Hepatocyte (in vitro differentiated cells): ENCODE measurements around the gene CD164L2. TPM values are rescaled to one million over a fixed set of nuclear protein-coding genes. Genes with fewer than 3 reads are reported as not detected.

ENCODE experiments used
- DNase-seq: peaks from one replicate; pipeline ENCODE4 v3.0.0-alpha.2; 2016; ENCODE audit warnings: low spot score
- H2AFZ ChIP-seq: fragments of 200-600 bp; sonication (generic); 2 replicates; pipeline ENCODE4 v1.6.0; 2016; ENCODE audit warnings: antibody characterized with exemption, mild to moderate bottlenecking
- H3K27ac ChIP-seq: fragments of 200-600 bp; sonication (generic); 2 replicates; pipeline ENCODE4 v1.5.1; 2016; ENCODE audit warnings: mild to moderate bottlenecking
- H3K27me3 ChIP-seq: fragments of 200-600 bp; sonication (generic); 2 replicates; pipeline ENCODE4 v1.6.1; 2016
- H3K36me3 ChIP-seq: fragments of 200-600 bp; sonication (generic); replicated peaks from 2 replicates; pipeline ENCODE4 v1.5.1; 2016; ENCODE audit warnings: low read depth; ENCODE audit not compliant: insufficient read depth
- H3K4me1 ChIP-seq: fragments of 200-600 bp; sonication (generic); 2 replicates; pipeline ENCODE4 v1.5.1; 2016; ENCODE audit warnings: mild to moderate bottlenecking, moderate library complexity; ENCODE audit not compliant: insufficient read depth
- H3K4me2 ChIP-seq: fragments of 200-600 bp; sonication (generic); 2 replicates; pipeline ENCODE4 v1.6.0; 2016
- H3K4me3 ChIP-seq: fragments of 200-600 bp; sonication (generic); 2 replicates; pipeline ENCODE4 v1.5.1; 2016; ENCODE audit warnings: mild to moderate bottlenecking
- H3K79me2 ChIP-seq: fragments of 200-600 bp; sonication (generic); 2 replicates; pipeline ENCODE4 v1.6.0; 2017; ENCODE audit warnings: mild to moderate bottlenecking
- H3K9me2 ChIP-seq: fragments of 200-600 bp; sonication (generic); replicated peaks from 2 replicates; pipeline ENCODE4 v1.6.0; 2017; ENCODE audit warnings: mild to moderate bottlenecking; ENCODE audit not compliant: insufficient read depth
- H3K9me3 ChIP-seq: fragments of 200-600 bp; sonication (generic); 2 replicates; pipeline ENCODE4 v1.5.1; 2016; ENCODE audit warnings: low read depth, mild to moderate bottlenecking
- H4K20me1 ChIP-seq: fragments of 200-600 bp; sonication (generic); 2 replicates; pipeline ENCODE4 v1.6.0; 2016; ENCODE audit warnings: mild to moderate bottlenecking; ENCODE audit not compliant: insufficient read depth, poor library complexity, severe bottlenecking
- CTCF ChIP-seq: fragments of 200-600 bp; sonication (generic); IDR thresholded peaks from 2 replicates; pipeline ENCODE4 v1.5.1; 2016; ENCODE audit warnings: antibody characterized with exemption, mild to moderate bottlenecking; ENCODE audit not compliant: poor library complexity
- EZH2 ChIP-seq: fragments of 200-600 bp; sonication (generic); IDR thresholded peaks from 2 replicates; pipeline ENCODE4 v1.6.1; 2016; ENCODE audit warnings: antibody characterized with exemption, mild to moderate bottlenecking, borderline replicate concordance
- EZH2phosphoT487 ChIP-seq: fragments of 200-600 bp; sonication (generic); IDR thresholded peaks from one replicate; pipeline ENCODE4 v1.6.1; 2018; ENCODE audit warnings: antibody characterized with exemption, mild to moderate bottlenecking, low read depth, moderate library complexity; ENCODE audit not compliant: unreplicated experiment, severe bottlenecking
- WGBS: methylation state at CpG from one replicate; pipeline ENCODE4 v1.1.6; 2016; ENCODE audit warnings: low lambda C conversion rate; ENCODE audit errors: missing lambda C conversion rate; 5-methylcytosine and 5-hydroxymethylcytosine counted together
- polyA plus RNA-seq: library from polyadenylated mRNA; unstranded; fragments of >200 nt; fragmentation: Nextera tagmentation; extraction: Ambion mirVana; gene quantifications from 2 replicates; pipeline ENCODE4 v1.2.1, GENCODE V29; 2016
- total RNA-seq: library from RNA; depleted of rRNA; stranded (reverse); fragments of >200 nt; gene quantifications from 2 replicates; pipeline ENCODE4 v1.2.3, GENCODE V29; 2014

Gene CD164L2
- total and polyA plus RNA-seq, 2 experiments from 2014 or later = 0.19 TPM; not detected in 1

GRCh38 chr1:27414091-27414490, 31.0 kb upstream of the CD164L2 start:
- Histone ChIP-seq H3K36me3 (peaks cover 4% of the 10 kb centered on the region), H3K27ac (no peak overlapping the region), H3K9me3 (no peaks in the 10 kb centered on the region), H3K79me2 (peaks cover 17% of the 10 kb centered on the region), H3K27me3 (no peaks in the 10 kb centered on the region), H2AFZ (no peak overlapping the region), H3K4me1 (peaks cover 14% of the 10 kb centered on the region), H4K20me1 (no peaks in the 10 kb centered on the region), H3K4me2 (no peak overlapping the region), H3K9me2 (no peaks in the 10 kb centered on the region), H3K4me3 (no peak overlapping the region)
- TF ChIP-seq EZH2 = no peak
- no peak for TF ChIP-seq CTCF
- TF ChIP-seq EZH2phosphoT487 = no peak
- 100% methylated on average over 1 of the region's 1 CpG for WGBS
- DNase-seq = no peak

- H3K79me2 ChIP-seq = peaks cover 16% of the 10 kb centered on the region
- no peaks in the 10 kb centered on the region for H3K9me3 ChIP-seq
- no peaks in the 10 kb centered on the region for H3K9me2 ChIP-seq
- 86% methylated on average over 4 of the region's 4 CpGs for WGBS
- H3K4me3 ChIP-seq = no peak overlapping the region
- H4K20me1 ChIP-seq = no peaks in the 10 kb centered on the region
- no peak overlapping the region for H3K4me2 ChIP-seq
- no peak for DNase-seq
- TF ChIP-seq EZH2 = no peak
- TF ChIP-seq CTCF = no peak
- TF ChIP-seq EZH2phosphoT487 = no peak
- peaks cover 4% of the 10 kb centered on the region for H3K36me3 ChIP-seq
- H3K27me3 ChIP-seq = no peaks in the 10 kb centered on the region
- H3K4me1 ChIP-seq = peaks cover 6% of the 10 kb centered on the region
- no peak overlapping the region for H2AFZ ChIP-seq
- no peak overlapping the region for H3K27ac ChIP-seq
These were observed 29.9 kb upstream of the CD164L2 start for GRCh38 chr1:27413004-27413403.

GRCh38 chr1:27412502-27412901, 29.4 kb upstream of the CD164L2 start:
- Histone ChIP-seq H3K27ac (no peak overlapping the region), H3K27me3 (no peaks in the 10 kb centered on the region), H3K4me2 (no peak overlapping the region), H3K9me3 (no peaks in the 10 kb centered on the region), H3K79me2 (peaks cover 16% of the 10 kb centered on the region), H3K36me3 (peaks cover 4% of the 10 kb centered on the region), H3K9me2 (no peaks in the 10 kb centered on the region), H4K20me1 (no peaks in the 10 kb centered on the region), H3K4me3 (no peak overlapping the region), H3K4me1 (peaks cover 1% of the 10 kb centered on the region), H2AFZ (no peak overlapping the region)
- DNase-seq = no peak
- 94% methylated on average over 4 of the region's 4 CpGs for WGBS
- no peak for TF ChIP-seq CTCF
- TF ChIP-seq EZH2phosphoT487 = no peak

- no peaks in the 10 kb centered on the region for H3K9me3 ChIP-seq
- H3K4me2 ChIP-seq = no peak overlapping the region
- H3K9me2 ChIP-seq = no peaks in the 10 kb centered on the region
- no peak overlapping the region for H2AFZ ChIP-seq
- no peaks in the 10 kb centered on the region for H4K20me1 ChIP-seq
- no peak for TF ChIP-seq EZH2phosphoT487
- no peak for TF ChIP-seq EZH2
- no peak for TF ChIP-seq CTCF
- no peak overlapping the region for H3K27ac ChIP-seq
- H3K4me3 ChIP-seq = no peak overlapping the region
- DNase-seq = no peak
- no peaks in the 10 kb centered on the region for H3K27me3 ChIP-seq
- 90% methylated on average over 2 of the region's 2 CpGs for WGBS
- H3K4me1 ChIP-seq = no peaks in the 10 kb centered on the region
- H3K79me2 ChIP-seq = peaks cover 7% of the 10 kb centered on the region
- peaks cover 4% of the 10 kb centered on the region for H3K36me3 ChIP-seq
These were observed 27.6 kb upstream of the CD164L2 start for GRCh38 chr1:27410709-27411108.
